Measurements from ENCODE around the gene LRRC75A.

- TF ChIP-seq CTCF (IDR thresholded peaks at IDR 0.05): no peak
- TF ChIP-seq ZFX (IDR thresholded peaks at IDR 0.05; ENCODE audit: borderline replicate concordance): no peak
Measured at GRCh38 chr17:16486373-16487250, 5.4 kb downstream of the LRRC75A start.
